Neural progenitor cell (in vitro differentiated cells): Measurements from ENCODE around the gene FADS1.

ENCODE experiments used
- CTCF ChIP-seq: fragments of 200-600 bp; sonication (generic); IDR thresholded peaks from 2 replicates; pipeline ENCODE4 v1.5.1; 2017; ENCODE audit warnings: antibody characterized with exemption, mild to moderate bottlenecking
- EZH2 ChIP-seq: fragments of 200-600 bp; sonication (generic); IDR thresholded peaks from 2 replicates; pipeline ENCODE4 v1.6.1; 2017; ENCODE audit warnings: antibody characterized with exemption, mild to moderate bottlenecking, moderate library complexity

- no peak for TF ChIP-seq EZH2
- no peak for TF ChIP-seq CTCF
Measured at GRCh38 chr11:61841636-61842527, 25.1 kb upstream of the FADS1 start.
